ENCODE data around the gene ST8SIA5. TPM values are rescaled to one million over a fixed set of nuclear protein-coding genes. Genes with fewer than 3 reads are reported as not detected.

Gene ST8SIA5
- total and polyA plus RNA-seq, 2 of the 4 experiments (the other 2 are of a cell fraction): 0.03 TPM; not detected in 1

- H3K27me3 ChIP-seq (ENCODE audit: control insufficient read depth, insufficient read depth, low read length): no peaks in the 10 kb centered on the region
- no peak overlapping the region for H3K4me3 ChIP-seq (ENCODE audit: insufficient read depth, low read depth, low read length)
- H2AK9ac ChIP-seq (replicated peaks; ENCODE audit: low read depth, low read length, poor library complexity): no peak overlapping the region
- no peak for ATAC-seq (ENCODE audit: low read depth)
- H3K79me1 ChIP-seq (ENCODE audit: low read depth in 1 of 2, low read length in 2 of 2): no peaks in the 10 kb centered on the region
- H4K20me1 ChIP-seq (ENCODE audit: insufficient read depth, low read length): no peaks in the 10 kb centered on the region
- H2AK5ac ChIP-seq (ENCODE audit: low read depth, low read length): no peak overlapping the region
- no peak overlapping the region for H3K56ac ChIP-seq (ENCODE audit: extremely low read depth, insufficient read depth, low read length)
- no peak for TF ChIP-seq MAFK (IDR thresholded peaks at IDR 0.05; ENCODE audit: low read depth, low read length)
- no peak for TF ChIP-seq RAD21 (IDR thresholded peaks at IDR 0.05; ENCODE audit: low read length)
- H2AFZ ChIP-seq (replicated peaks; ENCODE audit: low read length, poor library complexity): no peak overlapping the region
- H3K18ac ChIP-seq (ENCODE audit: low read depth, low read length): no peak overlapping the region
- H4K91ac ChIP-seq (ENCODE audit: insufficient read depth, low read depth, low read length): no peak overlapping the region
- no peaks in the 10 kb centered on the region for H3K36me3 ChIP-seq (ENCODE audit: control insufficient read depth, insufficient read depth, low read length)
- H3K23ac ChIP-seq (ENCODE audit: low read depth, low read length): no peak overlapping the region
- no peaks in the 10 kb centered on the region for H3K9me3 ChIP-seq (ENCODE audit: control insufficient read depth, insufficient read depth, low read length)
- intact Hi-C loops (cut with micrococcal nuclease): no loop called here
- no peak overlapping the region for H2BK5ac ChIP-seq (ENCODE audit: low read depth, low read length, poor library complexity, severe bottlenecking)
- no peaks in the 10 kb centered on the region for H3K9me1 ChIP-seq (ENCODE audit: insufficient read depth, low read length)
- ChIA-PET POLR2A (ENCODE audit: unreplicated experiment) (no interaction called here), CTCF (no interaction called here)
- no peak for DNase-seq
- no peak overlapping the region for H3K4me2 ChIP-seq (ENCODE audit: low read depth, low read length)
- dilution Hi-C loops (cut with HindIII; ENCODE audit: low sequenced_read_pairs, unreplicated experiment): no loop called here
- H4K8ac ChIP-seq (ENCODE audit: low read depth in 2 of 2, low read length in 2 of 2): no peak overlapping the region
- no peaks in the 10 kb centered on the region for H3K4me1 ChIP-seq (ENCODE audit: control insufficient read depth, insufficient read depth, low read length)
- H2BK15ac ChIP-seq (ENCODE audit: low read depth, low read length): no peak overlapping the region
- no peak overlapping the region for H3K4ac ChIP-seq (ENCODE audit: low read depth, low read length)
- in situ Hi-C loops (cut with MboI; ENCODE audit: low sequenced_read_pairs): no loop called here
- H2BK120ac ChIP-seq (ENCODE audit: low read depth, low read length): no peak overlapping the region
- H3K14ac ChIP-seq (replicated peaks; ENCODE audit: low read depth, low read length): no peak overlapping the region
- no peak overlapping the region for H4K5ac ChIP-seq (ENCODE audit: low read depth, low read length)
- no peak overlapping the region for H2BK20ac ChIP-seq (ENCODE audit: low read depth, low read length)
- no CpG with 5 or more reads among the region's 1 CpG for WGBS, 2 experiments (ENCODE audit: extremely low coverage in 2 of 2, insufficient read length in 1 of 2)
- H3K9ac ChIP-seq (ENCODE audit: low read depth, low read length): no peak overlapping the region
- no peak overlapping the region for H3K27ac ChIP-seq (ENCODE audit: insufficient read depth, low read length)
- no TSS peak for BruUV-seq (replicated peaks)
Observed at GRCh38 chr18:46794607-46795006, 37.8 kb upstream of the ST8SIA5 start.
